ENCODE results near the gene CD46.

Gene CD46

DNA sequence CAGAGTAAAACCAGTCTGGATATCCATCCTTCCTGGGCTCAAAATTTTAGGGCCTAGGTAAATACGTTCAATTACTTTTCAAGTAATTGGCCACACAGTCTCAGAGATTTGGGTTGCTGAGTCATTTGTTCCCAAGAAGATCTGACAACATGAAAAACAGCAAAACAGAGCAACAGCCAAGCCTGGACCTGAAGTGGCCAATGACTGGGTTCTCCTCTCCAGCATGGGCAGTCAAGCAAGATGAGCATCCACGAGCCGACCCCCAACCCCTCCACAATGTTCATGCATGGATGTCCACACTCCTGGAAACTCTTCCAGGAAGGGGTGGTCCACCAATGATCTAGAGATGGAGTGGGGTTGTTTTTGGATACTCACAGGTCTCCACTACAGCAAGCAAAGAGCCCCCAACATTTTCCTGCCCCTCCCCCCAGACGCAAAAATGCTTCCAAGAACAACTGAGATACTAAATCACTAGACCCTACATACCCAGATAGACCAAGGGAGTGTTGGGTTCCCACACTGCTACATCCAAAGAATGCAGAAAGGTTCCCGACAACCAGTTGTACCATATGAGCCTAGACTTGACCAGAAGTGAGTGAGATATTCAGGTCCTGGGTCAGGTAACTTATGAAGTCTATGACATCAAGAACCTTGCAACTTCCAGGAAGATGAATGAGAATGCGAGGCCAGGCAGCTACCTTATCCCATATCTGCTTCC is 73.0 kb downstream of the CD46 start:
- H3K27me3 ChIP-seq (ENCODE audit: low read length), result no peaks in the 10 kb centered on the region
- H2AFZ ChIP-seq (ENCODE audit: low read depth, low read length, severe bottlenecking), result no peak overlapping the region
- H3K27ac ChIP-seq (ENCODE audit: low read depth, low read length), result no peak overlapping the region
- no peaks in the 10 kb centered on the region for H3K9me2 ChIP-seq (replicated peaks; ENCODE audit: insufficient read depth, low read length)
- no peaks in the 10 kb centered on the region for H3K9me3 ChIP-seq (ENCODE audit: insufficient read depth, low read length)
- H3K9ac ChIP-seq (ENCODE audit: low read length), result no peak overlapping the region
- H3K79me2 ChIP-seq (ENCODE audit: insufficient read depth, low read length), result peaks cover 32% of the 10 kb centered on the region
- H3K4me3 ChIP-seq (ENCODE audit: insufficient read depth, low read length, poor library complexity, severe bottlenecking), result no peak overlapping the region
- peaks cover 7% of the 10 kb centered on the region for H3F3A ChIP-seq (ENCODE audit: insufficient read depth)
- no peaks in the 10 kb centered on the region for H3K36me3 ChIP-seq (ENCODE audit: low read length)
- H3K4me2 ChIP-seq (ENCODE audit: low read depth, low read length, poor library complexity, severe bottlenecking), result no peak overlapping the region
- H4K20me1 ChIP-seq (ENCODE audit: low read depth, low read length), result no peaks in the 10 kb centered on the region
- TF ChIP-seq, protein P1, sequence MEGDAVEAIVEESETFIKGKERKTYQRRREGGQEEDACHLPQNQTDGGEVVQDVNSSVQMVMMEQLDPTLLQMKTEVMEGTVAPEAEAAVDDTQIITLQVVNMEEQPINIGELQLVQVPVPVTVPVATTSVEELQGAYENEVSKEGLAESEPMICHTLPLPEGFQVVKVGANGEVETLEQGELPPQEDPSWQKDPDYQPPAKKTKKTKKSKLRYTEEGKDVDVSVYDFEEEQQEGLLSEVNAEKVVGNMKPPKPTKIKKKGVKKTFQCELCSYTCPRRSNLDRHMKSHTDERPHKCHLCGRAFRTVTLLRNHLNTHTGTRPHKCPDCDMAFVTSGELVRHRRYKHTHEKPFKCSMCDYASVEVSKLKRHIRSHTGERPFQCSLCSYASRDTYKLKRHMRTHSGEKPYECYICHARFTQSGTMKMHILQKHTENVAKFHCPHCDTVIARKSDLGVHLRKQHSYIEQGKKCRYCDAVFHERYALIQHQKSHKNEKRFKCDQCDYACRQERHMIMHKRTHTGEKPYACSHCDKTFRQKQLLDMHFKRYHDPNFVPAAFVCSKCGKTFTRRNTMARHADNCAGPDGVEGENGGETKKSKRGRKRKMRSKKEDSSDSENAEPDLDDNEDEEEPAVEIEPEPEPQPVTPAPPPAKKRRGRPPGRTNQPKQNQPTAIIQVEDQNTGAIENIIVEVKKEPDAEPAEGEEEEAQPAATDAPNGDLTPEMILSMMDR (IDR thresholded peaks at IDR 0.05; ENCODE audit: insufficient read depth, low read length, poor library complexity, severe bottlenecking), result no peak
- TF ChIP-seq EZH2phosphoT487 (conservative IDR thresholded peaks at IDR 0.05; ENCODE audit: low read length), result no peak

DNA sequence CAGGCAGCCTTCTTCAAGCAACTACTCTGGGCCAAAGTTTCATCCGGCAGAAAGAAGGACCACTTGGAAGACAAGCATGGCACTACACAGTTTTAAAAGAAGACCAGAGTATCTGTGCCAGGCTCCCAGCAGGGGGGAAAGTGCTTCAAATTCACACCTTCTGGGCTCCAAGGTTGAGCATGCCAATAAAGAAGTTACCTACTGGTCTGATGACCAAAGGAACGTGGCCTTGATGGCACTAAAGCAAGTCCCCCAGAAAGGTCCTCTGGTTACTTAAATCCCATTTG is 73.5 kb downstream of the CD46 start:
- no peaks in the 10 kb centered on the region for H4K20me1 ChIP-seq (ENCODE audit: low read depth, low read length)
- H3K79me2 ChIP-seq (ENCODE audit: insufficient read depth, low read length), result peaks cover 27% of the 10 kb centered on the region
- peaks cover 7% of the 10 kb centered on the region for H3F3A ChIP-seq (ENCODE audit: insufficient read depth)
- H3K9me2 ChIP-seq (replicated peaks; ENCODE audit: insufficient read depth, low read length), result no peaks in the 10 kb centered on the region
- H3K9ac ChIP-seq (ENCODE audit: low read length), result peak overlapping the region; percentile 28; the same call in 1 of the 2 replicates
- H3K9me3 ChIP-seq (ENCODE audit: insufficient read depth, low read length), result no peaks in the 10 kb centered on the region
- peak overlapping the region; percentile 47 for H3K4me2 ChIP-seq (ENCODE audit: low read depth, low read length, poor library complexity, severe bottlenecking)
- H3K4me3 ChIP-seq (ENCODE audit: insufficient read depth, low read length, poor library complexity, severe bottlenecking), result no peak overlapping the region
- H2AFZ ChIP-seq (ENCODE audit: low read depth, low read length, severe bottlenecking), result peak overlapping the region; percentile 7
- H3K36me3 ChIP-seq (ENCODE audit: low read length), result no peaks in the 10 kb centered on the region
- no peaks in the 10 kb centered on the region for H3K27me3 ChIP-seq (ENCODE audit: low read length)
- TF ChIP-seq EZH2phosphoT487 (conservative IDR thresholded peaks at IDR 0.05; ENCODE audit: low read length), result no peak
- TF ChIP-seq, protein P1 (IDR thresholded peaks at IDR 0.05; ENCODE audit: insufficient read depth, low read length, poor library complexity, severe bottlenecking), result no peak
- 0 out of 2 replicates have a peak overlapping the region, but pooled peaks have one; percentile 8 for H3K27ac ChIP-seq (ENCODE audit: low read depth, low read length)

DNA sequence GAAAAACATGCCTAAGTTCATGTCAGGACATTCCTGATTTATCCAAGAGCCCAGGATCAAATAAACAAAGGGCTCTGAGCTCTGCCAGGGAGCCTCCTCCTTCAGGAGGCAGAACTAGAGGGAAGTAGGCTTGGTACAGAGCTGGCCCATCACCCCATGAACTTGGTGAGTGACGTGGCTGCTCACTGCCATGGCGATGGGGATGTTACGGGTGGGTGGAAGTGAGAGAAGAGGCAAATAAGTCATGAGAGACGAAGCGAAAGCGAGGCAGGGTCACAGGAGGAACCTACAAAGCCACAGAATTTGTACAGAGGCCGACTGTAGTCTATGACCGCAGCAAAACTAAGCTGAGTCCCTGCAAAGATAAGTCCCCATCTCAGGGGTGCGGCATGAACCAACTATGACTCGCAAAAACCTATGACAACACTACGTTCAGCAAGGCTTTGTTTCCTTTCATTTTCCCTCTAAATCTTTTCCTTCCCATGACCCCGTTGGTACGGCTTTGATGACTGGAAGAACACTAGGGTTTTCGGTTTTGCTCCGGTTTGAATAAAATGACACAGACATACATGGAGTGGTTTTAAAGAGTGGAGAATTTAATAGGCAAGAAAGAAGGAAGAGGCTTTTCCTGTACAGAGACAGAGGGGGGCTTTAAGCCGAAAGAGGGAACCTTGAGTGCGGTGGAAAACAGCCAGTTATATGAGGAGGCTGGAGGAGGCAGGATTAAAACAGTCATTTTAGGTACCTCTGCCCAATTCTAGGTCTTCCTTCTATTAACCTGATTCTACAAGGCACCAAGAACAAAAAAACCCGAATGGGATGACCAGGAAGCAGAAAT is 74.1 kb downstream of the CD46 start:
- Histone ChIP-seq H4K20me1 (ENCODE audit: low read depth, low read length) (no peaks in the 10 kb centered on the region), H2AFZ (ENCODE audit: low read depth, low read length, severe bottlenecking) (peak overlapping the region; percentile 64), H3K36me3 (ENCODE audit: low read length) (no peaks in the 10 kb centered on the region), H3K27ac (ENCODE audit: low read depth, low read length) (0 out of 2 replicates have a peak overlapping the region, but pooled peaks have one; percentile 28), H3K4me2 (ENCODE audit: low read depth, low read length, poor library complexity, severe bottlenecking) (peak overlapping the region; percentile 47), H3K9ac (ENCODE audit: low read length) (peak overlapping the region; percentile 28; the same call in 1 of the 2 replicates), H3K4me3 (ENCODE audit: insufficient read depth, low read length, poor library complexity, severe bottlenecking) (peak overlapping the region; percentile 30), H3K9me3 (ENCODE audit: insufficient read depth, low read length) (no peaks in the 10 kb centered on the region), H3K27me3 (ENCODE audit: low read length) (no peaks in the 10 kb centered on the region), H3K79me2 (ENCODE audit: insufficient read depth, low read length) (peaks cover 21% of the 10 kb centered on the region), H3F3A (ENCODE audit: insufficient read depth) (peaks cover 7% of the 10 kb centered on the region), H3K9me2 (replicated peaks; ENCODE audit: insufficient read depth, low read length) (no peaks in the 10 kb centered on the region)
- TF ChIP-seq, protein P1 (IDR thresholded peaks at IDR 0.05; ENCODE audit: insufficient read depth, low read length, poor library complexity, severe bottlenecking), result no peak
- no peak for TF ChIP-seq EZH2phosphoT487 (conservative IDR thresholded peaks at IDR 0.05; ENCODE audit: low read length)

Data from SU-DHL-6 (cell line).